ENCODE measurements around the gene ITPR3. TPM values are rescaled to one million over a fixed set of nuclear protein-coding genes. Genes with fewer than 3 reads are reported as not detected.

ITPR3 gene
- total and polyA plus RNA-seq, 2 of the 13 experiments (the other 11 are each of a cell fraction or from before 2014, with no cell fraction given), result 3.8 to 21.4 TPM

- no peak for TF ChIP-seq ZNF382 (CRISPR knock-in tag; IDR thresholded peaks at IDR 0.05; ENCODE audit: borderline replicate concordance)
These were observed 91.8 kb downstream of the ITPR3 start (continued) for GRCh38 chr6:33712914-33713313.

GRCh38 chr6:33713786-33714185 is 92.7 kb downstream of the ITPR3 start:
- 40% methylated on average over 2 of the region's 2 CpGs for WGBS (ENCODE audit: low lambda C conversion rate)
- ChIA-PET POLR2A (no interaction called here), CTCF (ENCODE audit: low intra/inter-chr PET ratio, low total read pairs) (interaction anchor here (1.7 kb wide), 1 partner anchor 48 kb away, joined by 9 read pairs; no protein-coding TSS in a partner anchor)
- Histone ChIP-seq H3K4me2 (ENCODE audit: low read depth, low read length) (no peak overlapping the region), H4K20me1 (ENCODE audit: insufficient read depth, low read length) (no peaks in the 10 kb centered on the region), H3K4me1 (ENCODE audit: insufficient read depth, low read length) (peaks cover 68% of the 10 kb centered on the region), H3K9ac (ENCODE audit: insufficient read depth, low read depth, low read length) (no peak overlapping the region), H3K36me3 (replicated peaks in 1 of 2; ENCODE audit: control insufficient read depth in 1 of 2, insufficient read depth in 2 of 2, low read length in 2 of 2) (peaks cover 1 to 13% of the 10 kb centered on the region in 2 experiments; a peak in 3 of 5 replicates), H3K79me2 (ENCODE audit: insufficient read depth, low read length) (peaks cover 16% of the 10 kb centered on the region), H3K27me3 (ENCODE audit: control insufficient read depth in 1 of 2, insufficient read depth in 2 of 2, low read length in 2 of 2) (peaks cover 0 to 5% of the 10 kb centered on the region in 2 experiments; a peak in 1 of 5 replicates), H3K27ac (ENCODE audit: extremely low read length, insufficient read depth, low read length) (no peak overlapping the region), H3K4me3 (replicated peaks in 1 of 3; ENCODE audit: insufficient read depth in 1 of 3, low read depth in 2 of 3, low read length in 3 of 3) (no peak overlapping the region), H3K9me3 (ENCODE audit: low read length) (no peaks in the 10 kb centered on the region), H2AFZ (ENCODE audit: low read length) (no peak overlapping the region)
- DNase-seq (ENCODE audit: low spot score) (no peak), FAIRE-seq (no peak), ATAC-seq (no peak)
- intact Hi-C loops (cut with micrococcal nuclease; ENCODE audit: unreplicated experiment) (no loop called here), in situ Hi-C loops (cut with HindIII; ENCODE audit: extremely low pct_ligation_motif_present, low pct_unique_long_range_greater_than_20kb) (loop anchor here (5.0 kb wide), 1 partner anchor 49 kb away; no protein-coding TSS in a partner anchor)
- BruUV-seq (replicated peaks), result no TSS peak
- no peak for TF ChIP-seq ZNF598 (CRISPR knock-in tag; IDR thresholded peaks at IDR 0.05; ENCODE audit: borderline replicate concordance)
- TF ChIP-seq RAD21 (CRISPR knock-in tag; IDR thresholded peaks at IDR 0.05), result no peak
- no peak for TF ChIP-seq MAFF (IDR thresholded peaks at IDR 0.05; ENCODE audit: low read depth, low read length)
- TF ChIP-seq MXI1 (IDR thresholded peaks at IDR 0.05; ENCODE audit: borderline replicate concordance, low read depth, low read length), result no peak
- no peak for TF ChIP-seq ZBTB14 (CRISPR knock-in tag; IDR thresholded peaks at IDR 0.05)
- no peak for TF ChIP-seq ZNF251 (CRISPR knock-in tag; IDR thresholded peaks at IDR 0.05)
- no peak for TF ChIP-seq HNF1B (CRISPR knock-in tag; IDR thresholded peaks at IDR 0.05)
- TF ChIP-seq ZNF770 (CRISPR knock-in tag; IDR thresholded peaks at IDR 0.05), result no peak

Measured in HepG2 (cell line).